HG02840 (cell line): Measurements from ENCODE around the gene NRSN1.

Experiments
- ATAC-seq: cut with Tn5 transposase; IDR thresholded peaks from one replicate; pipeline ENCODE4 v1.9.1; 2021; ENCODE audit warnings: mild to moderate bottlenecking, moderate library complexity, moderate number of reproducible peaks; ENCODE audit not compliant: unreplicated experiment, low FRiP score

The NRSN1 gene, protein sequence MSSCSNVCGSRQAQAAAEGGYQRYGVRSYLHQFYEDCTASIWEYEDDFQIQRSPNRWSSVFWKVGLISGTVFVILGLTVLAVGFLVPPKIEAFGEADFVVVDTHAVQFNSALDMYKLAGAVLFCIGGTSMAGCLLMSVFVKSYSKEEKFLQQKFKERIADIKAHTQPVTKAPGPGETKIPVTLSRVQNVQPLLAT

DNA sequence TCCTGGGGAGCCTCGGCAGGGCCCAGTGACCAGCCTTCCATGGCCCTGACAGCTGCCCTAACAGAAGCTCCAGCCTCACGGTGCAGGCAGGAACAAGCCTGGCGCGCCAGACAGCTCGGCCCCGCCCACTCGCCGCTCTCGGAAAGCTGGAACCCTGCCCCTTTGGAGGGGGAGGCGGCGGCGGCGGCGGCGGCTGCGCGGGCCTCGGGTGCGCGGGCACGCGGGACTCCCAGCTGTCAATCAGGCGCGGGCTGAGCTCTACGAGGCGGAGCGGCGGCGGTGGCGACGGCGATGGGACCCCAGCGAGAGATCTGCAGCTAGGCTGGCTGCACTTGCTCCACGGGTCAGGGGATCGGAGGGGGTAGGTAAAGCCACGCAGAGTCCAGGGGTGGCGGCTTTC lies at the start of gene NRSN1:
Gene NRSN1, plus strand, starts transcription at position 236 of the 400 bp plus-strand sequence. CDS start 8,113 bp downstream, outside the sequence.
- ATAC-seq = no peak

DNA sequence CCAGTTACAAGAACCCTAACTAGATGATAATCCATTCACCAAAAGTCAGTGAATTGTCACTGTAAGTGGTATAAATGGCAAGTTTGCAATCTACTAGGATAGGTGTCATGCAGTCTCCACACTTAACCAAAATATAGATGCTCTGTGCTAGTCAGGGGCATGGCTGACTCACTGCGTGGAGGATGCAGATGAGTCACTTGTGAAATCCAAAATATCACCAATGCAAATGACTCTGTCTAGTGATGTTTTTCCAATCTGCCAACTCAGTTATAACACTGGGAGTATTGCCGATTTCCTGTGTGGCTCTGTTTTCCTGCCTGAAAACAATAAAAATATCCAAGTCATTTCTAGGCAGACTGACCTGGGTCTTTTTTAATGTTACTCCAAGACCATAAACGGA lies 47.8 kb upstream of the NRSN1 start:
- no peak for ATAC-seq

DNA sequence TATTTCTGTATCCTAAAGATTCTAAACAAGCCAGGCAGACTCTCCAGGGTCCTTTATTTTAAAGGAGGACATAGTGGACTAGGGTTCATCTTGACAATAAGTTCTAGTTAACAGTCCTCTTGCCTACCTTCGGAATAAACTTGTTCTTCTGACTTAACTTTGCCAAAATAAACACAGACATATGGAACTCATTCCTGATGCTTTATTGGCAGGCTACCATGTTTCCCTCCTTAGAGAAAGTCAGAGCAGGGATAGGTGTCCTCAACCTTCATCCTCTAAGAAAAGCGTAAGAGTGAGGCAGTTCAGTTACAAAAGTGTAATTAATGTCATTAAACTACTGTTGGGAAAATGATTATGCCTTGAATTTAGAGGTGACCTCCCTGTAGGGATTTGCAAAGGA lies 46.9 kb upstream of the NRSN1 start:
- no peak for ATAC-seq

- ATAC-seq = no peak
Observed at GRCh38 chr6:24080711-24081110, 45.3 kb upstream of the NRSN1 start.

- ATAC-seq = no peak
Observed at GRCh38 chr6:24089736-24090135, 36.3 kb upstream of the NRSN1 start.

DNA sequence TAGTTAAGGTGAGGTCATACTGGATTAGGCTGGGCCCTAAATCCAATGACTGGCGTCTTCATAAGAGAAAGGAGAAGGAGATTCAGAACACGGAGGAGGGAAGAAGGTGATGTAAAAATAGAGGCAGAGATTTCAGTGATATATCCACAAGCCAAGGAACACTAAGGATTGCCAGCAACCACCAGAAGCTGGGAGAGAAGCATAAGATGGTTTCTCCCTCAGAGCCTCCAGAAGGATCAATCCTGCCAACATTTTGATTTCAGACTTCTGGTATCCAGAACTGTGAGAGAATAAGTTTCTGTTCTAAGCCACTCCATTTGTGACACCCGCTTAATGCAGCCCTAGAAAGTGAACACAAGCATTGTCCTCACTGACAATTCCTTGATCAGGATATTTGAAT lies 33.6 kb upstream of the NRSN1 start:
- no peak for ATAC-seq

- no peak for ATAC-seq
Observed at GRCh38 chr6:24093381-24093780, 32.6 kb upstream of the NRSN1 start.

GRCh38 chr6:24099181-24099580 lies 26.8 kb upstream of the NRSN1 start:
- no peak for ATAC-seq

GRCh38 chr6:24100024-24100769 lies 25.8 kb upstream of the NRSN1 start:
- no peak for ATAC-seq

GRCh38 chr6:24100770-24101155 lies 25.3 kb upstream of the NRSN1 start:
- ATAC-seq = no peak

DNA sequence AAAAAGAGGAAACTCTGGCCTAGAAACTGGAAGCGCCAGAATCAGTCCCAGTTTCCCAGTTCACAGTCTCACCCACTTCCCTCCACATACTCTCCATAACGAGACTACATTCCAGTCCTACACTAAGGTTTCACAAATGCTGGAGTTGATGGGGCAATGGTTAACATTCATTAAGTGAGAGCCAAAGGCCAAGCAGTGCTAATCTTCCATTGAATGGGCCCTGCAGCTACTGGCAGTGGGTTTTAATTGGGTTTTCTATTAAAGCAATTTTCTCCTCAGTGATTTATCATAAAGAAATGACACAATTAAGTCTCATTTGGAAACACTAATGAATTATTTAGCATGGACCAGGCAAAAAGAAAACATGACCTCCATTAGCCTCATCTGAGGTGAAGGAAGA lies 20.8 kb upstream of the NRSN1 start:
- ATAC-seq = no peak

- no peak for ATAC-seq
Observed at GRCh38 chr6:24106291-24106690, 19.7 kb upstream of the NRSN1 start.

DNA sequence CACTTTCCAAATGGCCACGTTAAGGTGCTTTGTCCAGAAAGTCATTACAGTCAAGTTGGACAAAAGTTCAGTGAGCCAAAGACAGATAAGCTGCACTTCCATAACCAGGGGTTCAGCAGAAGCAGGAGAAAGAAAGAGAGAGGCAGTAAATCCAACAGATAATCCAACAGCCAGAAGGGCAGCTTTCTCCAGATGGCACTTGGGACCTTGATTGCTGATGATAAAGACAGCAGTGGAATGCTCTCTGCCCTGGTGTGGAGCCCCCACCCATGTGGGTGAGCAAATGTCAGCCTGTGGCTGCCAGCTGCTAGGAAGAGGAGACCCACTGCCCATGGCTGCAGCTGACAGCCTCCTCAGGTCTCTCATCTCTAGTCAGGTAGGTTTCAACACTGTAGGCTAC lies 18.7 kb upstream of the NRSN1 start:
- no peak for ATAC-seq

GRCh38 chr6:24108056-24108455 lies 18.0 kb upstream of the NRSN1 start:
- no peak for ATAC-seq

- ATAC-seq = no peak
Observed at GRCh38 chr6:24110417-24110816, 15.6 kb upstream of the NRSN1 start.

- ATAC-seq = no peak
Observed at GRCh38 chr6:24113891-24114290, 12.1 kb upstream of the NRSN1 start.

DNA sequence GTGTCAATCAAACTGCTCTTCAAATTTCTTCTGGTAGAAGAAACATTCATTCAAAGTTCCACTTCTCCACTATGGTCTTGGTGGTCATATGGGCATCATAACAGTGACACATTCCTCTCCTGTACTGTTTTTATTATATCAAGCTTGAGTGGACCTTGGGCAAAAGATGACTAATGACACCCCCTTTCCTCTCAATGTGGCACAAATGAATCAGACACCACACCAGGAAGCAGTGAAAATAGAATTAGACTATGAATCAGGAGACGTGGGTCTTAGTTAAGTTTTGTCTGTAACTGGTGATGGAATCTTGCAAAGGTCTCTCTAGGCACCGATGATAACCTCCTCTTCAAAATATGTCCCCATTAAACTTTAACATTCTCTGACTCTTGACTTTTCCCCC lies 9.0 kb upstream of the NRSN1 start:
- ATAC-seq = no peak

- no peak for ATAC-seq
Observed at GRCh38 chr6:24122139-24122538, 3.9 kb upstream of the NRSN1 start.

DNA sequence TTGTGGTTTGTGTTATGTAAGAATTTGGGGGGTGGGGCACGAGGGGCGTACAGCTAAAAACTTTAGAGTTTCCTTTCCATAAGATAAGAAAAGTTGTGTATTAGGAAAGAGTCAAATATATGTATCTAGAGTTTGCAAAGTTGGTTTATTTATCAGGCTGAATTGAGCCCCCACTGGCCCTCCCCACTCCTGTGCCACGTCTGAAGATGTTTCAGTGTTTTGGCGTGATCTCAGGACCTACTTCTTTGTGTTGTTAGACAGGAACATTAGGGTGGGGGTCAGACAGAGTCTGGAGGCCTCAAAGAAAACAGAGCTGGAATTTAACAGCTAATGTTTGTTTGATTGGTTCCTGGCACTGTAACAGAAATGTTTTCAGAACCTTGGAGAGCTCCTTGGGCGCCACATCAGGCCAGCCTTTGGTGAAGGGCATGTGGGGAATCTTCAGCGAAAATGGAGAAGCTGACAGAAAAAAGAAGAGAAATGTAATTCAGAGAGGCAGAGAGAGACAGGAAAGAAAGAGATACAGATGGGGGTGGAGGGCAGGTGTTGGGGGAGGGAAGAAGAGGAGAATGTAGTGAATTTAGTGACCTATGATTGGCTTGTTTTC lies 674 bp downstream of the NRSN1 start:
- ATAC-seq = no peak

DNA sequence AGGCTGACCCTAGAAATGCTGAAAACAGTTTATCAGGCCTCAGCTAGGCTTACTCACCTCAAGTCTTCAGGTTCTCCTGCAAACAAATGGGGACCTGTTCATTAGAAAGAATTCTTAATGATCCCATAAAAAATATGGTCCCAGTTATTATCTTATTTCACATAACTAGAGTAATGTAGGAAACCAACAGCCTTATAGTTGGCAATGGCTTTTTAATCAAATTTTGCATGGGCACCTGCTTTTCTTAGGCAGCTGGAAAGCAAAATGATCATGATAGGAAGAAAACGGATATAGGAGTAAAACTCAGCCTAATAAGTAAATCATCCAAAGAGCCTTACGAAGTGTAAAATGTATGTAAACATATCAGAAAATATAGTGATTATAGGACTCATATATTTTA lies 1.3 kb downstream of the NRSN1 start:
- no peak for ATAC-seq

- ATAC-seq = no peak
Observed at GRCh38 chr6:24131751-24132150, 5.7 kb downstream of the NRSN1 start.

DNA sequence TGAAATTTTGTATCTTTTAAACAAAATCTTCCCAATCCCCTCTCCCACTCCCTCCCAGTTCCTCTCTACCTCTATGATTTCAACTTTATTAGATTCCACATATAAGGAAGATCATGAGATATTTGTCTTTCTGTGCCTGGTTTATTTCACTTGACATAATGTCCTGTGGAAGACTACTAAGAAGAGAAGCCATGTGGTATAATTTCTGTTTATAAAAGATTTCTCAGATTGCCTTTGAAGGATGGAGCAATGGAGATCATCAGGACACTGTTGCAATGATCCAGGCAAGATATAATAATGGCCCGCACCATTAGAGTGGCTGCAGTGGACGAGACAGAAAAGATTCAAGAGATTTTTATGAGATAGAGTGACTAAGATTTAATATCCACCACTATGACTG lies 13.1 kb downstream of the NRSN1 start:
- no peak for ATAC-seq
